Erythroblast (primary cell): ENCODE data around the gene FSIP1.

ENCODE experiments used
- DNase-seq, 2 experiments: peaks; one replicate each; lab custom pipeline; 2025; lab: John Stamatoyannopoulos, UW
- GATA1 ChIP-seq: IDR thresholded peaks from 2 replicates; pipeline ENCODE4 v1.6.1; 2011; ENCODE audit warnings: low read depth, mild to moderate bottlenecking, control low read depth, low read length, moderate library complexity
- POLR2A ChIP-seq: IDR thresholded peaks from 2 replicates; pipeline ENCODE4 v1.6.1; 2011; ENCODE audit warnings: mild to moderate bottlenecking, low read length

FSIP1 gene

DNA sequence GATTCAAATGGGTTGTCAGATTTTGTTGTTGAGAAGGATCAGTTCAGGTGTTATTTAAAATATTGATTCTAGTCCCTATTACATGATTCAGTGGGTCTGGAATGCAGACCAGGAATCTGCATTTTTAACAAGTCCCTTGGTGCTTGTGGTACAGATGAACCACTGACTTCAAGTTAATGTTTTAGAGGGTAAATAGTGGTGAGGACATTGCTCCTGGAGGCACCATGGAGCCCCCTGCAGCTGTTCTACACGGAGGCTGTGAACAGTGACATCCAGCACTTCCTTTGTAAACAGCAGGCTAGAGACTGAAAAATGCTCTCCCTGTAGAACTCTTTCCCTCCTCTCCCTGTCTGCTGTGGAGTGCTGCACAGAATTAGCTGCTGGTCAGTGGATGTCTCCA, 4.8 kb upstream of the FSIP1 start:
- TF ChIP-seq POLR2A: no peak
- no peak for TF ChIP-seq GATA1
- no peak for DNase-seq

- peak; percentile 69 to 79 for DNase-seq
- no peak for TF ChIP-seq POLR2A
- TF ChIP-seq GATA1: no peak
Measured at GRCh38 chr15:39786447-39787056, 3.9 kb upstream of the FSIP1 start.

GRCh38 chr15:39785841-39786240, 3.2 kb upstream of the FSIP1 start:
- TF ChIP-seq GATA1 (no peak), POLR2A (no peak)
- no peak for DNase-seq

DNA sequence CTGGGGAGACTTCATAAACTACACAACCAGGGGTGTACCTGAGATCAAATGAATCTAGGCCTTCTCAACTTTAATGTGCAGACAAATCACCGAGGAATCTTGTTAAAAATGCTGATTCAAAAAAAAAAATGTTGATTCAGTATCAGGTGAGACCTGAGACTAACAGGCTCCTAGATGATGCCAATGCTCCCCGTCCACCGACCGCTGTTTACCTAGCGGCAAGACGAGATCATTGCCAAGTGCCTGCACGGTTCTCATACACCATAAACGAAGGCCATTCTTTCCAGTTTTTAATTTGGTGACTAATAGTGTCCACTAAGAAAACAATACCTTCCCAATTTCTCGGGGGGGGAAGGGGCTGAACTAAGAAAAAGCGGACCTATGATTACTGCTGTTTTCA, 2.5 kb upstream of the FSIP1 start:
- TF ChIP-seq GATA1: no peak
- TF ChIP-seq POLR2A: no peak
- no peak for DNase-seq

DNA sequence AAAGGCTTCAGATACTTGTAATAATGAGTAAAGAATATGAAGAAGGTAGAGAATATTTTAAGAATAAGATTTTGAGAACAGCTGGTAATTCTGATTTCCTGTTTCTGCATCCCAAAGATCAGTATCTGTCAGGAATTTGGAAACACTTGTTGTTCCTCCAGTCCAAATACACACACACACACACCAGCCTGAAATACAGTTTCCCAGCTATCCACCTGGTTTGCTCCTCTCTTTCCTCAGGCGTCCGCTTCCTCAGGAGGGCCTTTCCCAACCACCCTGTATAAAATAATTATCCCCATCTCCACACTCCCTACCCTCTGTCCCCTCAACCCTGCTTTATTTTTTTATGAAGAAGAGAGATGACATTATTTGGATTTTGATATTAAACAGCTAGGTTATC, 2.0 kb upstream of the FSIP1 start:
- TF ChIP-seq POLR2A (no peak), GATA1 (no peak)
- DNase-seq: no peak

DNA sequence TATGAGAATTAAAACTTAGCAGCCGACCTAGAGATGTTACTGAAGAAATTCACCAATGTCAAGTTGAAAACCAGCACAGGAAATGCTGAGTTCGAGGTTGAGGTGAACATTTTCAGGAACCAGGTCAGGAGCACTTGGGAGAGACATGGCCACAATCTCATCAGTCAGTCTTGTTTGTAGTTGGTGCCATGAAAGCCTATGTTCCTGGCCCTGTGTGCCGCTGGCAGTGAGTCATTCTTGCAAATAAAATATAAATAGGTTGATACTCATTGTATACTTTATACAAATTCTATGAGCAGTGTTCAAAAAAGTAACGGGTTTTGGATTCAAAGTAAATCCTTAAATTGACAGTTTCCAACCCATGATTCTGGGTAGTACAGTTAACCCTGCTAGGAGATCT, 1.5 kb upstream of the FSIP1 start:
- peak in 1 of 2 experiments; percentile 22 for DNase-seq
- no peak for TF ChIP-seq POLR2A
- no peak for TF ChIP-seq GATA1

GRCh38 chr15:39783244-39783820, 691 bp upstream of the FSIP1 start:
- TF ChIP-seq GATA1 (no peak), POLR2A (no peak)
- DNase-seq: peak; percentile 37 to 50

DNA sequence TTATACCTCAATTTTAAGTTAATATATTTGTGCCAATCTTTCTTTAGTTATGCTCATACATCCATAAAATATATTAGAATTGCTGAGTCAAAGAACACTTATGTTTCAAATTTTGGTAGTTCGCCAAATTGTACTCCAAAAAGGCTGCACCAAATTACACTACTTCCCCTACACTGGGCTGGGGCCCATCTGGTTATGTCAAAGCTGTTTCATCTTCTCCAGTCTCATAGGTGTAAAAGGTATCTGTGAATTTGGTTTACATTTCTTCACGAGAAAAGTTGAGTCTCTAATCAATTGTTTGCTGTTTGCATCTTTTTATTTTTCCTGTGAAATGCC, 706 bp downstream of the FSIP1 start:
- TF ChIP-seq GATA1 (no peak), POLR2A (no peak)
- DNase-seq: peak in 1 of 2 experiments; percentile 61

- no peak for TF ChIP-seq GATA1
- TF ChIP-seq POLR2A: no peak
- peak in 1 of 2 experiments; percentile 4 for DNase-seq
Measured at GRCh38 chr15:39781147-39781966, 1.3 kb downstream of the FSIP1 start.

DNA sequence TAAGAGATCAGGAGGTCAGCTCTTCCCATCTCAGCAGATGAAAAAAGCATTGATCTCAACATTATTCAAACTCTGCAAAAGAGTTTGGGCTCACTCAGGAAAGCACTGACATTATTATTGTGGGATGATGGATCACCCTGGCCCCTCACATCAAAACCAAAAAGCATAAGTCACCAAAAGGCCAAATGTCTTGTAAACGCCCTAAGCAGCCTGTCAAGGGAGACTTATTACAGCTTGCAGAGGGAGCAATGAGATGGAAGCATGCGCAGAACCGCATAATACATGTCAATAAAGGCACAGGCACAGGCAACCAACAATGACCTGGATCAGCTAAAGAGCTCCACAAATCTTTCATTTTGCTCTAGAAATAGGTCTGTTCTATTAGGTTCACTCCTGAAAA, 4.6 kb downstream of the FSIP1 start:
- DNase-seq: no peak
- no peak for TF ChIP-seq GATA1
- no peak for TF ChIP-seq POLR2A

DNA sequence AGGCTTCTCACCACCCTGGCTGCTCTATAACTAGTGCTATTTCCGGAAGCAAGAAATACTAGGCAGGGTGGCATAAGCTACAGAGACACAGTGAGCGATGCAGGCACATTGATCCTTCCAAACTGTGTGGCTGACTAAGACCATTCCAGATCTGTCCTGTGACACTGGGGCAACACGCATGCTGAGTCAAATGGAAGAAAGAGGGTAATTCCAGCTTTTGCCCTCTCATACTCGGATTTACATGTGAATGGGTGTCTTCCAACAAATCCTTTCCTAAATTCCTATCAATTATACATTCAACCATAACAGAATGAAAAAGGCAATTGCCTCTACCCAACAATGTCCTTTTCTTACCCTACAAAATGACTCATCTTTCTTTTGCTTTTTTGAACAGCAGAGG, 5.1 kb downstream of the FSIP1 start:
- DNase-seq: no peak
- TF ChIP-seq POLR2A: no peak
- TF ChIP-seq GATA1: no peak

GRCh38 chr15:39776068-39776467, 6.6 kb downstream of the FSIP1 start:
- TF ChIP-seq POLR2A: no peak
- TF ChIP-seq GATA1: no peak
- DNase-seq: no peak

GRCh38 chr15:39774688-39775267, 7.9 kb downstream of the FSIP1 start:
- no peak for TF ChIP-seq GATA1
- TF ChIP-seq POLR2A: no peak
- peak in 1 of 2 experiments; percentile 27 for DNase-seq

- no peak for DNase-seq
- TF ChIP-seq GATA1 (no peak), POLR2A (no peak)
Measured at GRCh38 chr15:39770748-39771689, 11.6 kb downstream of the FSIP1 start.

- no peak for DNase-seq
- TF ChIP-seq GATA1: no peak
- no peak for TF ChIP-seq POLR2A
Measured at GRCh38 chr15:39767921-39768320, 14.7 kb downstream of the FSIP1 start.
